ENCODE data around the gene IFIT1B.

DNA sequence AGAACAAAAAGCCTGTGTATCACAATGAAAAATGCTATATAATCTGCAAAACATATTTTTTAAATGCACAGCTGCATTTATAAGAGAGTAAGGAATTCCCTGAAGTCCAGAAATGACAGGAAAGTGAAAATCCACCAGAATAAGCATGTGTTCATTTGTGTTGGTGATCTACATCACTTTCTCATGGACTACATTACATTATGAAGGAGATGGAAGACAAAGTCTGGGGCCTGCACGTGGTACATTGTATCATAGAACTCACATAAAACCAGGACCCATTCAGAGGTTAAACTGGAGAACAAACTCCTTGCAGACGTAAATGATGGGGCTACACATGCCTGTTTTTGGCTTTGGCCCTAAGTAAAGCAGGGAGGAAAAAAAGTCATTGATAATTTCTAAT lies 33.7 kb upstream of the IFIT1B start:
- TF ChIP-seq, protein P1, sequence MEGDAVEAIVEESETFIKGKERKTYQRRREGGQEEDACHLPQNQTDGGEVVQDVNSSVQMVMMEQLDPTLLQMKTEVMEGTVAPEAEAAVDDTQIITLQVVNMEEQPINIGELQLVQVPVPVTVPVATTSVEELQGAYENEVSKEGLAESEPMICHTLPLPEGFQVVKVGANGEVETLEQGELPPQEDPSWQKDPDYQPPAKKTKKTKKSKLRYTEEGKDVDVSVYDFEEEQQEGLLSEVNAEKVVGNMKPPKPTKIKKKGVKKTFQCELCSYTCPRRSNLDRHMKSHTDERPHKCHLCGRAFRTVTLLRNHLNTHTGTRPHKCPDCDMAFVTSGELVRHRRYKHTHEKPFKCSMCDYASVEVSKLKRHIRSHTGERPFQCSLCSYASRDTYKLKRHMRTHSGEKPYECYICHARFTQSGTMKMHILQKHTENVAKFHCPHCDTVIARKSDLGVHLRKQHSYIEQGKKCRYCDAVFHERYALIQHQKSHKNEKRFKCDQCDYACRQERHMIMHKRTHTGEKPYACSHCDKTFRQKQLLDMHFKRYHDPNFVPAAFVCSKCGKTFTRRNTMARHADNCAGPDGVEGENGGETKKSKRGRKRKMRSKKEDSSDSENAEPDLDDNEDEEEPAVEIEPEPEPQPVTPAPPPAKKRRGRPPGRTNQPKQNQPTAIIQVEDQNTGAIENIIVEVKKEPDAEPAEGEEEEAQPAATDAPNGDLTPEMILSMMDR (conservative IDR thresholded peaks at IDR 0.05): no peak
- TF ChIP-seq EZH2 (IDR thresholded peaks at IDR 0.05; ENCODE audit: low read depth): no peak

All from PC-9 (cell line).